HG02642 (cell line): Measurements from ENCODE around the gene ESD.

Experiments
- ATAC-seq: cut with Tn5 transposase; IDR thresholded peaks from one replicate; pipeline ENCODE4 v1.9.1; 2021; ENCODE audit warnings: mild to moderate bottlenecking; ENCODE audit not compliant: unreplicated experiment, poor library complexity

The ESD gene

GRCh38 chr13:46751811-46752635, 44.9 kb downstream of the ESD start:
- ATAC-seq: peak; percentile 83

- no peak for ATAC-seq
Measured at GRCh38 chr13:46749951-46750350, 47.0 kb downstream of the ESD start.

- ATAC-seq: no peak
Measured at GRCh38 chr13:46748300-46748699, 48.7 kb downstream of the ESD start.

GRCh38 chr13:46747031-46747820, 49.7 kb downstream of the ESD start:
- no peak for ATAC-seq

GRCh38 chr13:46745706-46746105, 51.3 kb downstream of the ESD start:
- no peak for ATAC-seq

- no peak for ATAC-seq
Measured at GRCh38 chr13:46745062-46745461, 51.9 kb downstream of the ESD start.

- no peak for ATAC-seq
Measured at GRCh38 chr13:46743191-46743590, 53.8 kb downstream of the ESD start.

GRCh38 chr13:46739447-46740098, 57.4 kb downstream of the ESD start:
- no peak for ATAC-seq

- ATAC-seq: no peak
Measured at GRCh38 chr13:46738766-46739165, 58.2 kb downstream of the ESD start.

GRCh38 chr13:46738055-46738454, 58.9 kb downstream of the ESD start:
- no peak for ATAC-seq

- no peak for ATAC-seq
Measured at GRCh38 chr13:46736541-46737310, 60.2 kb downstream of the ESD start.

GRCh38 chr13:46735425-46735824, 61.5 kb downstream of the ESD start:
- ATAC-seq: no peak

- no peak for ATAC-seq
Measured at GRCh38 chr13:46731535-46731934, 65.4 kb downstream of the ESD start.

GRCh38 chr13:46728777-46729176, 68.2 kb downstream of the ESD start:
- ATAC-seq: no peak

- no peak for ATAC-seq
Measured at GRCh38 chr13:46726347-46726746, 70.6 kb downstream of the ESD start.
